ENCODE results near the gene HNRNPDL. TPM values are rescaled to one million over a fixed set of nuclear protein-coding genes. Genes with fewer than 3 reads are reported as not detected.
"Not testable (repeated sequence)": the region's sequence is repeated elsewhere in the genome, so short reads cannot be mapped to it uniquely, and the experiment has no call there.

Gene HNRNPDL
- total RNA-seq, result 470 and 486 TPM in 2 replicates

- intact Hi-C loops (cut with micrococcal nuclease), result loop anchor here (1.0 to 10.0 kb wide), 8 partner anchors 56 to 1025 kb away; partner anchors contain the start of genes HELQ, LIN54, PLAC8 and RASGEF1B
- H3K4me3 Mint-ChIP-seq (ENCODE audit: low read depth), result peak within 1 kb of the TSS; percentile 98
- peaks cover 76% of the 10 kb centered on the region for H3K36me3 Mint-ChIP-seq (ENCODE audit: low read depth)
- no peaks in the 10 kb centered on the region for H3K9me3 Mint-ChIP-seq
- no peaks in the 10 kb centered on the region for H3K27me3 Mint-ChIP-seq (ENCODE audit: low read depth)
- DNase-seq (ENCODE audit: low spot score), result peak; percentile 96
- peaks cover 44% of the 10 kb centered on the region for H3K4me1 Mint-ChIP-seq (ENCODE audit: low read depth)
- H3K27ac Mint-ChIP-seq, result peak within 1 kb of the TSS; percentile 99
Measured at GRCh38 chr4:82430193-82430963, at the start of gene HNRNPDL, which contains the start of gene ENOPH1. HNRNPDL (minus strand) TSS chr4:82430462; CDS start chr4:82429690, 772 bp downstream. ENOPH1 (plus strand) TSS chr4:82430590; CDS start chr4:82430830, 240 bp downstream.

GRCh38 chr4:82479562-82479961 is 49.3 kb upstream of the HNRNPDL start:
- intact Hi-C loops (cut with micrococcal nuclease), result no loop called here
- Mint-ChIP-seq H3K27me3 (ENCODE audit: low read depth) (no peaks in the 10 kb centered on the region), H3K27ac (no peak overlapping the region), H3K4me3 (ENCODE audit: low read depth) (no peak overlapping the region), H3K4me1 (ENCODE audit: low read depth) (no peaks in the 10 kb centered on the region), H3K36me3 (ENCODE audit: low read depth) (peaks cover 7% of the 10 kb centered on the region), H3K9me3 (no peaks in the 10 kb centered on the region)
- no peak for DNase-seq (ENCODE audit: low spot score)

- H3K27me3 Mint-ChIP-seq (ENCODE audit: low read depth); DNase-seq (ENCODE audit: low spot score); intact Hi-C loops (cut with micrococcal nuclease); H3K4me1 Mint-ChIP-seq (ENCODE audit: low read depth); H3K27ac Mint-ChIP-seq; H3K9me3 Mint-ChIP-seq; H3K4me3 Mint-ChIP-seq (ENCODE audit: low read depth); H3K36me3 Mint-ChIP-seq (ENCODE audit: low read depth): not testable (repeated sequence)
Measured at GRCh38 chr4:82477469-82477868, 47.2 kb upstream of the HNRNPDL start.

- intact Hi-C loops (cut with micrococcal nuclease), result not testable (repeated sequence)
Measured at GRCh38 chr4:82475931-82476330, 45.7 kb upstream of the HNRNPDL start.

GRCh38 chr4:82473621-82474164 is 43.4 kb upstream of the HNRNPDL start:
- no peak overlapping the region for H3K27ac Mint-ChIP-seq
- H3K9me3 Mint-ChIP-seq, result no peaks in the 10 kb centered on the region
- no peaks in the 10 kb centered on the region for H3K4me1 Mint-ChIP-seq (ENCODE audit: low read depth)
- H3K27me3 Mint-ChIP-seq (ENCODE audit: low read depth), result no peaks in the 10 kb centered on the region
- peaks cover 7% of the 10 kb centered on the region for H3K36me3 Mint-ChIP-seq (ENCODE audit: low read depth)
- no peak overlapping the region for H3K4me3 Mint-ChIP-seq (ENCODE audit: low read depth)
- intact Hi-C loops (cut with micrococcal nuclease), result no loop called here
- DNase-seq (ENCODE audit: low spot score), result no peak

More at GRCh38 chr4:82475931-82476330, 45.7 kb upstream of the HNRNPDL start:
- not testable (repeated sequence) for H3K36me3 Mint-ChIP-seq (ENCODE audit: low read depth); H3K27me3 Mint-ChIP-seq (ENCODE audit: low read depth); H3K4me3 Mint-ChIP-seq (ENCODE audit: low read depth); H3K4me1 Mint-ChIP-seq (ENCODE audit: low read depth); DNase-seq (ENCODE audit: low spot score); H3K27ac Mint-ChIP-seq; H3K9me3 Mint-ChIP-seq

- H3K9me3 Mint-ChIP-seq; H3K4me3 Mint-ChIP-seq (ENCODE audit: low read depth); DNase-seq (ENCODE audit: low spot score); H3K27ac Mint-ChIP-seq; intact Hi-C loops (cut with micrococcal nuclease); H3K27me3 Mint-ChIP-seq (ENCODE audit: low read depth); H3K4me1 Mint-ChIP-seq (ENCODE audit: low read depth): not testable (repeated sequence)
- peaks cover 11% of the 10 kb centered on the region for H3K36me3 Mint-ChIP-seq (ENCODE audit: low read depth)
Measured at GRCh38 chr4:82473080-82473479, 42.8 kb upstream of the HNRNPDL start.

- intact Hi-C loops (cut with micrococcal nuclease), result no loop called here
- H3K4me1 Mint-ChIP-seq (ENCODE audit: low read depth), result no peaks in the 10 kb centered on the region
- H3K4me3 Mint-ChIP-seq (ENCODE audit: low read depth), result no peak overlapping the region
- no peak overlapping the region for H3K27ac Mint-ChIP-seq
- DNase-seq (ENCODE audit: low spot score), result no peak
- peaks cover 13% of the 10 kb centered on the region for H3K36me3 Mint-ChIP-seq (ENCODE audit: low read depth)
- no peaks in the 10 kb centered on the region for H3K27me3 Mint-ChIP-seq (ENCODE audit: low read depth)
- H3K9me3 Mint-ChIP-seq, result no peaks in the 10 kb centered on the region
Measured at GRCh38 chr4:82469791-82470345, 39.6 kb upstream of the HNRNPDL start.

GRCh38 chr4:82467471-82467870 is 37.2 kb upstream of the HNRNPDL start:
- Mint-ChIP-seq H3K4me1 (ENCODE audit: low read depth) (no peaks in the 10 kb centered on the region), H3K27me3 (ENCODE audit: low read depth) (no peaks in the 10 kb centered on the region), H3K9me3 (no peaks in the 10 kb centered on the region), H3K4me3 (ENCODE audit: low read depth) (no peak overlapping the region), H3K36me3 (ENCODE audit: low read depth) (peaks cover 25% of the 10 kb centered on the region), H3K27ac (no peak overlapping the region)
- intact Hi-C loops (cut with micrococcal nuclease), result no loop called here
- no peak for DNase-seq (ENCODE audit: low spot score)

GRCh38 chr4:82463221-82463620 is 33.0 kb upstream of the HNRNPDL start:
- Mint-ChIP-seq H3K9me3 (no peaks in the 10 kb centered on the region), H3K27ac (no peak overlapping the region), H3K4me3 (ENCODE audit: low read depth) (no peak overlapping the region), H3K27me3 (ENCODE audit: low read depth) (no peaks in the 10 kb centered on the region), H3K36me3 (ENCODE audit: low read depth) (peaks cover 39% of the 10 kb centered on the region), H3K4me1 (ENCODE audit: low read depth) (peaks cover 3% of the 10 kb centered on the region)
- DNase-seq (ENCODE audit: low spot score), result no peak
- intact Hi-C loops (cut with micrococcal nuclease), result loop anchor here (2.0 kb wide), 1 partner anchor 30 kb away; no protein-coding TSS in a partner anchor

- H3K27me3 Mint-ChIP-seq (ENCODE audit: low read depth), result no peaks in the 10 kb centered on the region
- peaks cover 44% of the 10 kb centered on the region for H3K36me3 Mint-ChIP-seq (ENCODE audit: low read depth)
- H3K4me1 Mint-ChIP-seq (ENCODE audit: low read depth), result peaks cover 3% of the 10 kb centered on the region
- H3K27ac Mint-ChIP-seq, result no peak overlapping the region
- intact Hi-C loops (cut with micrococcal nuclease), result loop anchor here (1.0 to 2.0 kb wide), 2 partner anchors 30 to 277 kb away; no protein-coding TSS in a partner anchor
- H3K4me3 Mint-ChIP-seq (ENCODE audit: low read depth), result no peak overlapping the region
- H3K9me3 Mint-ChIP-seq, result no peaks in the 10 kb centered on the region
- DNase-seq (ENCODE audit: low spot score), result peak; percentile 72
Measured at GRCh38 chr4:82462415-82462831, 32.2 kb upstream of the HNRNPDL start.

GRCh38 chr4:82461710-82462109 is 31.4 kb upstream of the HNRNPDL start:
- DNase-seq (ENCODE audit: low spot score), result no peak
- intact Hi-C loops (cut with micrococcal nuclease), result loop anchor here (1.0 to 2.0 kb wide), 2 partner anchors 29 to 278 kb away; no protein-coding TSS in a partner anchor
- H3K9me3 Mint-ChIP-seq, result no peaks in the 10 kb centered on the region
- no peak overlapping the region for H3K4me3 Mint-ChIP-seq (ENCODE audit: low read depth)
- H3K36me3 Mint-ChIP-seq (ENCODE audit: low read depth), result peaks cover 48% of the 10 kb centered on the region
- H3K27me3 Mint-ChIP-seq (ENCODE audit: low read depth), result no peaks in the 10 kb centered on the region
- H3K27ac Mint-ChIP-seq, result no peak overlapping the region
- peaks cover 3% of the 10 kb centered on the region for H3K4me1 Mint-ChIP-seq (ENCODE audit: low read depth)

- H3K36me3 Mint-ChIP-seq (ENCODE audit: low read depth), result peaks cover 65% of the 10 kb centered on the region
Measured at GRCh38 chr4:82458729-82459128, 28.5 kb upstream of the HNRNPDL start.

GRCh38 chr4:82457266-82457665 is 27.0 kb upstream of the HNRNPDL start:
- no peaks in the 10 kb centered on the region for H3K9me3 Mint-ChIP-seq
- no peak overlapping the region for H3K27ac Mint-ChIP-seq
- intact Hi-C loops (cut with micrococcal nuclease), result no loop called here
- peaks cover 3% of the 10 kb centered on the region for H3K4me1 Mint-ChIP-seq (ENCODE audit: low read depth)
- peaks cover 68% of the 10 kb centered on the region for H3K36me3 Mint-ChIP-seq (ENCODE audit: low read depth)
- no peak overlapping the region for H3K4me3 Mint-ChIP-seq (ENCODE audit: low read depth)
- H3K27me3 Mint-ChIP-seq (ENCODE audit: low read depth), result no peaks in the 10 kb centered on the region
- no peak for DNase-seq (ENCODE audit: low spot score)

More at GRCh38 chr4:82458729-82459128, 28.5 kb upstream of the HNRNPDL start:
- intact Hi-C loops (cut with micrococcal nuclease), result no loop called here
- H3K4me3 Mint-ChIP-seq (ENCODE audit: low read depth), result no peak overlapping the region
- no peaks in the 10 kb centered on the region for H3K27me3 Mint-ChIP-seq (ENCODE audit: low read depth)
- H3K4me1 Mint-ChIP-seq (ENCODE audit: low read depth), result peaks cover 3% of the 10 kb centered on the region
- no peak overlapping the region for H3K27ac Mint-ChIP-seq
- DNase-seq (ENCODE audit: low spot score), result no peak
- H3K9me3 Mint-ChIP-seq, result no peaks in the 10 kb centered on the region

All from activated T-helper 2 cell treated with anti-CD3 and anti-CD28 coated beads, Interferon-gamma antibody, Interleukin-2, Interleukin-4, amounts not matched to agents 10 μg/mL and 5 μg/mL and 100 μg/mL, durations not matched to agents 14 hours and 24 hours and 36 hours (primary cell).